H7 (cell line): Measurements from ENCODE around the gene COL26A1. TPM values are rescaled to one million over a fixed set of nuclear protein-coding genes. Genes with fewer than 3 reads are reported as not detected.
"Not testable (repeated sequence)": the region's sequence is repeated elsewhere in the genome, so short reads cannot be mapped to it uniquely, and the experiment has no call there.

Source experiments
- DNase-seq: peaks from one replicate; pipeline ENCODE4 v3.0.0; 2012
- H3K27me3 ChIP-seq: 2 replicates; pipeline ENCODE4 v1.6.0; 2011; ENCODE audit warnings: mild to moderate bottlenecking, low read length; ENCODE audit not compliant: control insufficient read depth, insufficient read depth
- H3K36me3 ChIP-seq: replicated peaks from 2 replicates; pipeline ENCODE4 v1.5.1; 2011; ENCODE audit warnings: low read length; ENCODE audit not compliant: control insufficient read depth, insufficient read depth
- H3K4me3 ChIP-seq: 2 replicates; pipeline ENCODE4 v1.5.1; 2011; ENCODE audit warnings: low read depth, mild to moderate bottlenecking, control low read depth, low read length, moderate library complexity; ENCODE audit not compliant: insufficient read depth
- total RNA-seq: library from RNA; depleted of rRNA; stranded (reverse); fragments of >200 nt; shearing (Covaris generic); gene quantifications from 2 replicates; pipeline ENCODE4 v1.2.3, GENCODE V29; 2014

Gene COL26A1
- total RNA-seq, 1 experiment from 2014 or later, result 77.5 TPM

- H3K27me3 ChIP-seq, result no peaks in the 10 kb centered on the region
- no peak for DNase-seq
- H3K36me3 ChIP-seq, result no peaks in the 10 kb centered on the region
- no peak overlapping the region for H3K4me3 ChIP-seq
These were observed 108.2 kb downstream of the COL26A1 start for GRCh38 chr7:101470668-101471487.

DNA sequence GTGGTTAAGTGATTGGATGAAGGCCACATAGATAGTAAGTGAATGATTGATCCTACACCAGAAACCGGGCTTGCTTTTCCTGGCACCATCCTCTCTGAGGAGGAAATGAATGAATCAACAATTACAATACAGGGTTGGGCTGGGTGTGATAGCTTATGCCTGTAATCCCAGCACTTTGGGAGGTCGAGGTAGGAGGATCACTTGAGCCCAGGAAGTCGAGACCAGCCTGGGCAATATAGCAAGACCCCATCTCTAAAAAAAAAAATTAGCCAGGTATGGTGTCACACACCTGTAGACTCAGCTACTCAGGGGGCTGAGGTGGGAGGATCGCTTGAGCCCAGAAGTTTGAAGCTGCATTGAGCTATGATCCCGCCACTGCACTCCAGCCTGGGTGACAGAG lies 111.5 kb downstream of the COL26A1 start:
- Histone ChIP-seq H3K36me3 (no peaks in the 10 kb centered on the region), H3K27me3 (no peaks in the 10 kb centered on the region), H3K4me3 (no peak overlapping the region)
- DNase-seq, result no peak

- DNase-seq, H3K36me3 ChIP-seq, H3K27me3 ChIP-seq, H3K4me3 ChIP-seq: not testable (repeated sequence)
These were observed 113.0 kb downstream of the COL26A1 start for GRCh38 chr7:101475691-101476090.

DNA sequence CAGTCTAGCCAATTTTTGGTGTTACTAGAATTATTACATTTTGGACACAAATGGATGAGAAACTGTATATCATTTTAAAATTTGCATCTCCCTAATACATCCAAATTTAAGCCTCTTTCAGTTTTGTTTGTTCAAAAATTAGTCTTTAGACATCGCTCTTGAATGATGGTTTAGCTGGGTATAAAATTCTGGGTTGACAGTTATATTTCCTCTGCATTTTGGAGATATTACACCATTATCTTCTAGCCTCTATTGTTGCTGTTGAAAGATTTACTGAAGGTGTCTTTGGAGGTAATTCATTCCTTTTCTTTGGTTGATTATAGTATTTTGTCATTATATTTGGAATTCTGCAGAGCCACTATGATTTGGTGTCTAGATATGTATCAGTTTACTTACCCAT lies 116.5 kb downstream of the COL26A1 start:
- no peak for DNase-seq
- Histone ChIP-seq H3K4me3 (no peak overlapping the region), H3K27me3 (no peaks in the 10 kb centered on the region), H3K36me3 (no peaks in the 10 kb centered on the region)

DNA sequence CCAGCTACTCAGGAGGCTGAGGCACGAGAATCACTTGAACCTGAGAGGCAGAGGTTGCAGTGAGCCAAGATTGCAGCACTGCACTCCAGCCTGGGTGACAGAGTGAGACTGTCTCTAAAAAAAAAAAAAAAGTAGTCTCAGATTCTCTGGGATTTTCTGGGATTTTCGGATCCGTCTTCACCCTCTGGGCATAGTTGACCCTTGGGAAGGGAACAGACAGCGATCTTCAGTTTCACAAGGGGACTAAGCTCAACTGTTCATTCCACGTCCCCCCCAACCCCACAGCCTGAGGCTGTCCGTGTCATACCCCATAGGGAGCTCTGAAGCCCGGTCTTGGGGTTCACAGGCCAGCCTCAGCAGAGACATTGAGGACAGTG lies 123.4 kb downstream of the COL26A1 start:
- H3K27me3 ChIP-seq, H3K36me3 ChIP-seq, DNase-seq, H3K4me3 ChIP-seq: not testable (repeated sequence)

DNA sequence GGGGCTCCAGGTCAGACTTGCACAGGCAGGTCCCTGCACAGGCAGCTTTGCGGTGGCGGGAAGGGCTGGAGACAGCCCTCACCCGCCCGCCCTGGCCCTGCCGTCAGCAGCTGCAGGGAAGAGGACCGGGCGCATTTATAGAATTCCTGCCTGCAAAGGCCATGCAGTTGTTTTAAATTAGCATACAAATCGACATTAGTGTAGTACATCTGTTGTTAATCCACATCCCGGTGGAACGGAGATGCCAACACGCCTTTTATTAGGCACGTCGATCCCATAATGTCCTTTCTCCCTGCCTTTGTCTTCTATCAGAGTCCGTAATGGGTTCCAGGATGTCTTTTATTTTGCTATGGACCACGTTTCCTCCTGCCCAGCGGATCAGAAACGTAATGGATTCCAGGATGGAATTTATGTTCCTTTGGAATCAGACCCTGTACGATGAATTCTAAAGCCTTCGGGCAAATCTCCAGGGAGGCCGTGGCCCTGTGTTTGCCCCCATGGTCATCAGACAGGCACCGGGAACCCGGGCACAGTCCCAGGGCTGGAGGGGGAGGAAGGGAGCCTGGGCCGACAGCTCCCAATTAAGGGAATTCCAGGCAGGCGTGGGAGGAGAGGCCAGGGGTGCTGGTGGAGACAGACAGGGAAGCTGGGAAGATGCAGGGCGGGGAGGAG lies 123.9 kb downstream of the COL26A1 start:
- peak; percentile 77 for DNase-seq
- Histone ChIP-seq H3K27me3 (no peaks in the 10 kb centered on the region), H3K4me3 (no peak overlapping the region), H3K36me3 (no peaks in the 10 kb centered on the region)

DNA sequence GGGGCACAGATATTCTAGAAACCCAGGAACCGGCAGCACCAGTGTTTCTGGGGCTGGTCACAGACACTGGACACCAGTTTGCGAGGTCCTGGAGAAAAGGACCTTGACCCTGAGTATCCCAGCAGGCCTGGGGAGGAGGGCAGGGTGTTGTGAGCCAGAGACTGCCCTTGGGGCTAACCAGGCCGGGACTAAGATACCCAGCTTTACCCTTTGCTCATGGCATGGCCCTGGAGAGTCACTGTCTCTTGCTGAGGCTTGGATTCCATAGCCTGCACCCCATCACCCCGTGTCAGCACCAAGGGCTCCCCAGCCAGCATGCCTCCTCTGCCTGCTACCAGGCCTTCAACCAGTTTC lies 124.4 kb downstream of the COL26A1 start:
- no peaks in the 10 kb centered on the region for H3K27me3 ChIP-seq
- DNase-seq, result no peak

GRCh38 chr7:101487753-101488152 lies 125.1 kb downstream of the COL26A1 start:
- no peak for DNase-seq
- H3K4me3 ChIP-seq, result no peak overlapping the region
- H3K36me3 ChIP-seq, result no peaks in the 10 kb centered on the region
- H3K27me3 ChIP-seq, result no peaks in the 10 kb centered on the region

More for the DNA sequence above, 124.4 kb downstream of the COL26A1 start:
- H3K36me3 ChIP-seq, result no peaks in the 10 kb centered on the region
- H3K4me3 ChIP-seq, result no peak overlapping the region

DNA sequence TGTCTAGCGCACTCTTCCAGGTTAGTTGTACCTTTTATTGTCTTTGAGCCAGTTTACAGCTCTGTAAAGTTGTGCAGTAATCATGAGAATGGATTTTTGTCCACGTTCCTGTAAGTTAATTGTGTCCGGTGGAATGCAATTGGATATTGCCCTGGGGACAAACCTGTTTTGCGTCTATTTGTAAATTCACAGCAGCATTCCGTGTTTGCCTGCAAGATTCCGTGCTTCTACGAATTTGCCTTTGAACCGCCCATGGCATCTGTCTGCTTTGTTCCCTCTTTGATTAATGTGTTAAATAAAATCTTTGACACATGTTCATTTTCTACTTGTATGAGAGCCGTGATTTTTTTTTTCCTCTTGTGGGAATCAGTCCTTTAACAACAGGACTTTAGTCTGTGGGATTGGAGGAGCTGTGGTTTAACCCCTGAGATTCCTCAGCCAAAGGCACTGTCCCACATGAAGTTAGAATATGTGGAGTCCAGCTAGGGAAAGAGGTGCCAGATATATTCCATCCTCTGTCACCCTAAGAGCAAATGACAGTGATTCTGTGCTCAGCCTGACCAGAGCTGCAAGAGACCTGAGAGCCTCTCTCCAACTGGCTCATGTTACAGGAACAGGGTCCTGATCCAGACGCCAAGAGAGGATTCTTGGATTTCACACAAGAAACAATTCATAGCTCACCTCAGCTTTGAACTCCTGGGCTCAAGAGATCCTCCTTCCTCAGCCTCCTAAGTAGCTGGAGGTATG lies 126.3 kb downstream of the COL26A1 start:
- no peak for DNase-seq
- no peak overlapping the region for H3K4me3 ChIP-seq
- H3K27me3 ChIP-seq, result no peaks in the 10 kb centered on the region
- no peaks in the 10 kb centered on the region for H3K36me3 ChIP-seq

DNA sequence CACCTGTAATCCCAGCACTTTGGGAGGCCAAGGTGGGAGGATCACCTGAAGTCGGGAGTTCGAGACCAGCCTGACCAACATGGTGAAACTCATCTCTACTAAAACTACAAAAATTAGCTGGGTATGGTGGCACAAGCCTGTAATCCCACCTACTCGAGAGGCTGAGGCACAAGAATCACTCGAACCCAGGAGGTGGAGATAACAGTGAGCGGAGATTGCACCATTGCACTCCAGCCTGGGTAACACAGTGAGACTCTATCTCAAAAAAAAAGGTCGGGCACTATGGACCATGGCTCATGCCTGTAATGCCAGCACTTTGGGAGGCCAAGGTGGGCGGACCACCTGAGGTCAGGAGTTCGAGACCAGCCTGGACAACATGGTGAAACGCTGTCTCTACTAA lies 127.8 kb downstream of the COL26A1 start:
- not testable (repeated sequence) for H3K4me3 ChIP-seq, DNase-seq, H3K27me3 ChIP-seq

GRCh38 chr7:101491442-101491841 lies 128.8 kb downstream of the COL26A1 start:
- H3K27me3 ChIP-seq, DNase-seq, H3K4me3 ChIP-seq: not testable (repeated sequence)

More for the DNA sequence above, 127.8 kb downstream of the COL26A1 start:
- H3K36me3 ChIP-seq, result not testable (repeated sequence)

GRCh38 chr7:101494602-101495329 lies 132.1 kb downstream of the COL26A1 start:
- H3K27me3 ChIP-seq, result no peaks in the 10 kb centered on the region
- no peak overlapping the region for H3K4me3 ChIP-seq
- H3K36me3 ChIP-seq, result no peaks in the 10 kb centered on the region
- peak; percentile 79 for DNase-seq

More at GRCh38 chr7:101491442-101491841, 128.8 kb downstream of the COL26A1 start:
- not testable (repeated sequence) for H3K36me3 ChIP-seq

GRCh38 chr7:101496017-101496416 lies 133.3 kb downstream of the COL26A1 start:
- DNase-seq, result no peak
- H3K27me3 ChIP-seq, result no peaks in the 10 kb centered on the region
- no peaks in the 10 kb centered on the region for H3K36me3 ChIP-seq
- no peak overlapping the region for H3K4me3 ChIP-seq

DNA sequence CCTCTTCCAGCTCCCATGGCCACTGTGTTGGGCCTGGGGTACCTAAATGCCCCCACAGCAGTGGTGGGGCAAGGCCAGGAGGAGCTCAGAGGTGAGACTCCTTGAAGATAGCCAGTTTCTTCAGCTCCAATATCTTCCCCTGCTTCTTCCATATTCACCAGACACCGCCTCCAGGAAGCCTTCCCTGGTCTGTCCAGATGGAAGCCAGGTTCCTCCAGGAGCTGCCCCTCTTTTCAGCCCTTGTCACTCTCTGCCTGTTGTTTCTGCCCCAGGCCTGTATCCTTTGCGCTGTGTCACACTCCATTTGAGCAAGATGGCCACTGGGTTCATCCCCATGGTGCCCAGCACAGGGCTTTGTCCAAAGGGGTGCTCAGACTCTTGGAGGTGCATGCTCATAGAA lies 138.7 kb downstream of the COL26A1 start:
- no peak for DNase-seq
- Histone ChIP-seq H3K36me3 (no peaks in the 10 kb centered on the region), H3K4me3 (no peak overlapping the region), H3K27me3 (no peaks in the 10 kb centered on the region)
